ENCODE measurements around the gene KLHL30. TPM values are rescaled to one million over a fixed set of nuclear protein-coding genes. Genes with fewer than 3 reads are reported as not detected.

KLHL30 gene
- total and polyA plus RNA-seq, 2 experiments from 2014 or later = 0.07 TPM; not detected in 1

DNA sequence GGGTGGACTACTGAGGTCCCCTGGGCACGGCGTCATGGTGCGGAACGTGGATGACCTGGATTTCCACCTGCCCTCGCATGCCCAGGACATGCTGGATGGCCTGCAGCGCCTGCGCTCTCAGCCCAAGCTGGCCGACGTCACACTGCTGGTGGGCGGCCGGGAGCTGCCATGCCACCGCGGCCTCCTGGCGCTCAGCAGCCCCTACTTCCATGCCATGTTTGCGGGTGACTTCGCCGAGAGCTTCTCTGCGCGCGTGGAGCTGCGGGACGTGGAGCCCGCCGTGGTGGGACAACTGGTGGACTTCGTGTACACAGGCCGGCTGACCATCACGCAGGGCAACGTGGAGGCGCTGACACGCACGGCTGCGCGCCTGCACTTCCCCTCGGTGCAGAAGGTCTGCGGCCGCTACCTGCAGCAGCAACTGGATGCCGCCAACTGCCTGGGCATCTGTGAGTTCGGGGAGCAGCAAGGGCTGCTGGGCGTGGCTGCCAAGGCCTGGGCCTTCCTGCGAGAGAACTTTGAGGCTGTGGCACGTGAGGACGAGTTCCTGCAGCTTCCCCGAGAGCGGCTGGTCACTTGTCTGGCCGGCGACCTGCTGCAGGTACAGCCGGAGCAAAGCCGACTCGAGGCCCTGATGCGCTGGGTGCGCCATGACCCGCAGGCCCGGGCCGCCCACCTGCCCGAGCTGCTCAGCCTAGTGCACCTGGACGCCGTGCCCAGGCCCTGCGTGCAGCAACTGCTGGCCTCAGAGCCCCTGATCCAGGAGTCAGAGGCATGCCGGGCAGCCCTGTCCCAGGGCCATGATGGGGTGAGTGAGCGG lies 2.5 kb downstream of the KLHL30 start (continued):
- TF ChIP-seq, protein P1, sequence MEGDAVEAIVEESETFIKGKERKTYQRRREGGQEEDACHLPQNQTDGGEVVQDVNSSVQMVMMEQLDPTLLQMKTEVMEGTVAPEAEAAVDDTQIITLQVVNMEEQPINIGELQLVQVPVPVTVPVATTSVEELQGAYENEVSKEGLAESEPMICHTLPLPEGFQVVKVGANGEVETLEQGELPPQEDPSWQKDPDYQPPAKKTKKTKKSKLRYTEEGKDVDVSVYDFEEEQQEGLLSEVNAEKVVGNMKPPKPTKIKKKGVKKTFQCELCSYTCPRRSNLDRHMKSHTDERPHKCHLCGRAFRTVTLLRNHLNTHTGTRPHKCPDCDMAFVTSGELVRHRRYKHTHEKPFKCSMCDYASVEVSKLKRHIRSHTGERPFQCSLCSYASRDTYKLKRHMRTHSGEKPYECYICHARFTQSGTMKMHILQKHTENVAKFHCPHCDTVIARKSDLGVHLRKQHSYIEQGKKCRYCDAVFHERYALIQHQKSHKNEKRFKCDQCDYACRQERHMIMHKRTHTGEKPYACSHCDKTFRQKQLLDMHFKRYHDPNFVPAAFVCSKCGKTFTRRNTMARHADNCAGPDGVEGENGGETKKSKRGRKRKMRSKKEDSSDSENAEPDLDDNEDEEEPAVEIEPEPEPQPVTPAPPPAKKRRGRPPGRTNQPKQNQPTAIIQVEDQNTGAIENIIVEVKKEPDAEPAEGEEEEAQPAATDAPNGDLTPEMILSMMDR (conservative IDR thresholded peaks at IDR 0.05; ENCODE audit: low read depth in 2 of 2) = no peak
- TF ChIP-seq STAT1 (IDR thresholded peaks at IDR 0.05; ENCODE audit: unreplicated experiment) (no peak), EZH2phosphoT487 (IDR thresholded peaks at IDR 0.05; ENCODE audit: unreplicated experiment) (no peak), POLR2AphosphoS5 (IDR thresholded peaks at IDR 0.05; ENCODE audit: low read depth) (no peak), CREB1 (CRISPR knock-in tag; IDR thresholded peaks at IDR 0.05; ENCODE audit: low read depth) (no peak), ZNF331 (CRISPR knock-in tag; IDR thresholded peaks at IDR 0.05; ENCODE audit: low read depth) (no peak), EZH2 (IDR thresholded peaks at IDR 0.05; ENCODE audit: low read depth, unreplicated experiment) (no peak)

GRCh38 chr2:238141541-238142318 lies 3.3 kb downstream of the KLHL30 start:
- H3K9me3 Mint-ChIP-seq = no peaks in the 10 kb centered on the region
- H3K27ac Mint-ChIP-seq = peak overlapping the region; percentile 58; the same call in 1 of the 2 replicates
- Histone ChIP-seq H3K4me1 (ENCODE audit: insufficient read depth) (no peaks in the 10 kb centered on the region), H3K27ac (ENCODE audit: low read depth) (no peak overlapping the region), H3F3A (replicated peaks; ENCODE audit: low read depth) (no peaks in the 10 kb centered on the region), H3K9me2 (ENCODE audit: insufficient read depth) (no peaks in the 10 kb centered on the region), H3K27me3 (ENCODE audit: insufficient read depth) (no peaks in the 10 kb centered on the region), H3K4me3 (no peak overlapping the region), H3K79me2 (replicated peaks; ENCODE audit: insufficient read depth) (no peaks in the 10 kb centered on the region), H2AFZ (no peak overlapping the region), H4K20me1 (replicated peaks; ENCODE audit: insufficient read depth) (no peaks in the 10 kb centered on the region), H3K36me3 (ENCODE audit: insufficient read depth) (no peaks in the 10 kb centered on the region), H3K4me2 (no peak overlapping the region)
- no peaks in the 10 kb centered on the region for H3K36me3 Mint-ChIP-seq (ENCODE audit: low read depth)
- peaks cover 5% of the 10 kb centered on the region for H3K27me3 Mint-ChIP-seq (ENCODE audit: insufficient read depth, low read depth, poor library complexity)
- DNase-seq (ENCODE audit: low spot score) (no peak), ATAC-seq (no peak)
- H3K4me3 Mint-ChIP-seq = no peak overlapping the region
- no peaks in the 10 kb centered on the region; the same call in 2 of the 3 replicates for H3K4me1 Mint-ChIP-seq
- TF ChIP-seq ZNF114 (CRISPR knock-in tag; IDR thresholded peaks at IDR 0.05) = no peak
- TF ChIP-seq NANOG (IDR thresholded peaks at IDR 0.05; ENCODE audit: borderline replicate concordance) = no peak
- no peak for TF ChIP-seq ZNF462 (CRISPR knock-in tag; IDR thresholded peaks at IDR 0.05)
- TF ChIP-seq, protein P2, sequence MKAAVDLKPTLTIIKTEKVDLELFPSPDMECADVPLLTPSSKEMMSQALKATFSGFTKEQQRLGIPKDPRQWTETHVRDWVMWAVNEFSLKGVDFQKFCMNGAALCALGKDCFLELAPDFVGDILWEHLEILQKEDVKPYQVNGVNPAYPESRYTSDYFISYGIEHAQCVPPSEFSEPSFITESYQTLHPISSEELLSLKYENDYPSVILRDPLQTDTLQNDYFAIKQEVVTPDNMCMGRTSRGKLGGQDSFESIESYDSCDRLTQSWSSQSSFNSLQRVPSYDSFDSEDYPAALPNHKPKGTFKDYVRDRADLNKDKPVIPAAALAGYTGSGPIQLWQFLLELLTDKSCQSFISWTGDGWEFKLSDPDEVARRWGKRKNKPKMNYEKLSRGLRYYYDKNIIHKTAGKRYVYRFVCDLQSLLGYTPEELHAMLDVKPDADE (IDR thresholded peaks at IDR 0.05) = no peak
- TF ChIP-seq, protein P1 (conservative IDR thresholded peaks at IDR 0.05; ENCODE audit: low read depth in 2 of 2) = no peak
- TF ChIP-seq JUNB (IDR thresholded peaks at IDR 0.05; ENCODE audit: unreplicated experiment) = no peak
- TF ChIP-seq EZH2phosphoT487 (IDR thresholded peaks at IDR 0.05; ENCODE audit: unreplicated experiment) = no peak
